Hepatocyte (in vitro differentiated cells): ENCODE results near the gene DGKI. TPM values are rescaled to one million over a fixed set of nuclear protein-coding genes. Genes with fewer than 3 reads are reported as not detected.

Source experiments
- DNase-seq: peaks from one replicate; pipeline ENCODE4 v3.0.0-alpha.2; 2016; ENCODE audit warnings: low spot score
- H2AFZ ChIP-seq: fragments of 200-600 bp; sonication (generic); 2 replicates; pipeline ENCODE4 v1.6.0; 2016; ENCODE audit warnings: antibody characterized with exemption, mild to moderate bottlenecking
- H3K27ac ChIP-seq: fragments of 200-600 bp; sonication (generic); 2 replicates; pipeline ENCODE4 v1.5.1; 2016; ENCODE audit warnings: mild to moderate bottlenecking
- H3K27me3 ChIP-seq: fragments of 200-600 bp; sonication (generic); 2 replicates; pipeline ENCODE4 v1.6.1; 2016
- H3K36me3 ChIP-seq: fragments of 200-600 bp; sonication (generic); replicated peaks from 2 replicates; pipeline ENCODE4 v1.5.1; 2016; ENCODE audit warnings: low read depth; ENCODE audit not compliant: insufficient read depth
- H3K4me1 ChIP-seq: fragments of 200-600 bp; sonication (generic); 2 replicates; pipeline ENCODE4 v1.5.1; 2016; ENCODE audit warnings: mild to moderate bottlenecking, moderate library complexity; ENCODE audit not compliant: insufficient read depth
- H3K4me2 ChIP-seq: fragments of 200-600 bp; sonication (generic); 2 replicates; pipeline ENCODE4 v1.6.0; 2016
- H3K4me3 ChIP-seq: fragments of 200-600 bp; sonication (generic); 2 replicates; pipeline ENCODE4 v1.5.1; 2016; ENCODE audit warnings: mild to moderate bottlenecking
- H3K79me2 ChIP-seq: fragments of 200-600 bp; sonication (generic); 2 replicates; pipeline ENCODE4 v1.6.0; 2017; ENCODE audit warnings: mild to moderate bottlenecking
- H3K9me2 ChIP-seq: fragments of 200-600 bp; sonication (generic); replicated peaks from 2 replicates; pipeline ENCODE4 v1.6.0; 2017; ENCODE audit warnings: mild to moderate bottlenecking; ENCODE audit not compliant: insufficient read depth
- H3K9me3 ChIP-seq: fragments of 200-600 bp; sonication (generic); 2 replicates; pipeline ENCODE4 v1.5.1; 2016; ENCODE audit warnings: low read depth, mild to moderate bottlenecking
- H4K20me1 ChIP-seq: fragments of 200-600 bp; sonication (generic); 2 replicates; pipeline ENCODE4 v1.6.0; 2016; ENCODE audit warnings: mild to moderate bottlenecking; ENCODE audit not compliant: insufficient read depth, poor library complexity, severe bottlenecking
- EZH2 ChIP-seq: fragments of 200-600 bp; sonication (generic); IDR thresholded peaks from 2 replicates; pipeline ENCODE4 v1.6.1; 2016; ENCODE audit warnings: antibody characterized with exemption, mild to moderate bottlenecking, borderline replicate concordance
- EZH2phosphoT487 ChIP-seq: fragments of 200-600 bp; sonication (generic); IDR thresholded peaks from one replicate; pipeline ENCODE4 v1.6.1; 2018; ENCODE audit warnings: antibody characterized with exemption, mild to moderate bottlenecking, low read depth, moderate library complexity; ENCODE audit not compliant: unreplicated experiment, severe bottlenecking
- WGBS: methylation state at CpG from one replicate; pipeline ENCODE4 v1.1.6; 2016; ENCODE audit warnings: low lambda C conversion rate; ENCODE audit errors: missing lambda C conversion rate; 5-methylcytosine and 5-hydroxymethylcytosine counted together
- polyA plus RNA-seq: library from polyadenylated mRNA; unstranded; fragments of >200 nt; fragmentation: Nextera tagmentation; extraction: Ambion mirVana; gene quantifications from 2 replicates; pipeline ENCODE4 v1.2.1, GENCODE V29; 2016
- total RNA-seq: library from RNA; depleted of rRNA; stranded (reverse); fragments of >200 nt; gene quantifications from 2 replicates; pipeline ENCODE4 v1.2.3, GENCODE V29; 2014
- TF ChIP-seq, protein P1 (sequence below): fragments of 200-600 bp; sonication (generic); IDR thresholded peaks from 2 replicates; pipeline ENCODE4 v1.5.1; 2016; ENCODE audit warnings: antibody characterized with exemption, mild to moderate bottlenecking; ENCODE audit not compliant: poor library complexity

DGKI gene
- total and polyA plus RNA-seq, 2 experiments from 2014 or later, result 0.47 to 1.8 TPM

- no peaks in the 10 kb centered on the region for H4K20me1 ChIP-seq
- H3K4me1 ChIP-seq, result no peaks in the 10 kb centered on the region
- 98% methylated on average over 3 of the region's 3 CpGs for WGBS
- no peak for DNase-seq
- H3K9me3 ChIP-seq, result no peaks in the 10 kb centered on the region
- H3K4me2 ChIP-seq, result no peak overlapping the region
- no peak overlapping the region for H3K27ac ChIP-seq
- H3K36me3 ChIP-seq, result no peaks in the 10 kb centered on the region
- H3K4me3 ChIP-seq, result no peak overlapping the region
- no peaks in the 10 kb centered on the region for H3K9me2 ChIP-seq
- TF ChIP-seq EZH2 (no peak), EZH2phosphoT487 (no peak)
- TF ChIP-seq, protein P1, sequence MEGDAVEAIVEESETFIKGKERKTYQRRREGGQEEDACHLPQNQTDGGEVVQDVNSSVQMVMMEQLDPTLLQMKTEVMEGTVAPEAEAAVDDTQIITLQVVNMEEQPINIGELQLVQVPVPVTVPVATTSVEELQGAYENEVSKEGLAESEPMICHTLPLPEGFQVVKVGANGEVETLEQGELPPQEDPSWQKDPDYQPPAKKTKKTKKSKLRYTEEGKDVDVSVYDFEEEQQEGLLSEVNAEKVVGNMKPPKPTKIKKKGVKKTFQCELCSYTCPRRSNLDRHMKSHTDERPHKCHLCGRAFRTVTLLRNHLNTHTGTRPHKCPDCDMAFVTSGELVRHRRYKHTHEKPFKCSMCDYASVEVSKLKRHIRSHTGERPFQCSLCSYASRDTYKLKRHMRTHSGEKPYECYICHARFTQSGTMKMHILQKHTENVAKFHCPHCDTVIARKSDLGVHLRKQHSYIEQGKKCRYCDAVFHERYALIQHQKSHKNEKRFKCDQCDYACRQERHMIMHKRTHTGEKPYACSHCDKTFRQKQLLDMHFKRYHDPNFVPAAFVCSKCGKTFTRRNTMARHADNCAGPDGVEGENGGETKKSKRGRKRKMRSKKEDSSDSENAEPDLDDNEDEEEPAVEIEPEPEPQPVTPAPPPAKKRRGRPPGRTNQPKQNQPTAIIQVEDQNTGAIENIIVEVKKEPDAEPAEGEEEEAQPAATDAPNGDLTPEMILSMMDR, result no peak
- H2AFZ ChIP-seq, result no peak overlapping the region
- H3K27me3 ChIP-seq, result no peaks in the 10 kb centered on the region
- no peaks in the 10 kb centered on the region for H3K79me2 ChIP-seq
Measured at GRCh38 chr7:137787301-137787976, 59.3 kb downstream of the DGKI start.

GRCh38 chr7:137778511-137778910, 68.3 kb downstream of the DGKI start:
- no peaks in the 10 kb centered on the region for H3K9me2 ChIP-seq
- H3K79me2 ChIP-seq, result no peaks in the 10 kb centered on the region
- no peak overlapping the region for H3K4me3 ChIP-seq
- no peak for DNase-seq
- H3K4me2 ChIP-seq, result no peak overlapping the region
- no peaks in the 10 kb centered on the region for H3K9me3 ChIP-seq
- no peak overlapping the region for H3K27ac ChIP-seq
- TF ChIP-seq, protein P1, result no peak
- TF ChIP-seq EZH2 (no peak), EZH2phosphoT487 (no peak)
- H4K20me1 ChIP-seq, result no peaks in the 10 kb centered on the region
- no peaks in the 10 kb centered on the region for H3K4me1 ChIP-seq
- H2AFZ ChIP-seq, result no peak overlapping the region
- H3K36me3 ChIP-seq, result no peaks in the 10 kb centered on the region
- H3K27me3 ChIP-seq, result no peaks in the 10 kb centered on the region

DNA sequence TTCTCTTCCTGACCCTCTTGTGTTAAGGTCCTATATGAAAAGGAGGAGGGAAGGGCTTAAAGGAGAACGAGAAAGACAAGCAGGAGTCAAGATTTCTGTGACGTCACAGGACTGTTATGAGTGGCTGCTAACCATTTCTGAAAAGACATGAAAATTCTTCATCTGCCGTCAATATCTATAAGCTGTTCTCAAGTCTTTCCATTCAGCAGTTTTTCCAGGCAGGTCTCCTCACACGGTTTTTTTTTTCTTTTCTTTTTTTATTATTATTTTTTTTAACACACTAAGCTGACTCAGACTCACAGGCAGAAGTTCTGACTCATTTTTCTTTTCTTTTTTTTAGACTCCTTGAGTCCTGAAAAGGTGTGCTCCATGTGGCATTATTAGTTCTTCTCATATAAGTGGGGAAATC, 72.0 kb downstream of the DGKI start:
- no peaks in the 10 kb centered on the region for H3K79me2 ChIP-seq
- H3K27ac ChIP-seq, result no peak overlapping the region
- 75% methylated on average over 4 of the region's 4 CpGs for WGBS
- no peak overlapping the region for H2AFZ ChIP-seq
- no peaks in the 10 kb centered on the region for H3K27me3 ChIP-seq
- DNase-seq, result no peak
- H3K4me1 ChIP-seq, result no peaks in the 10 kb centered on the region
- H4K20me1 ChIP-seq, result no peaks in the 10 kb centered on the region
- H3K9me3 ChIP-seq, result no peaks in the 10 kb centered on the region
- H3K4me2 ChIP-seq, result no peak overlapping the region
- TF ChIP-seq EZH2 (no peak), EZH2phosphoT487 (no peak)
- TF ChIP-seq, protein P1, result no peak
- no peaks in the 10 kb centered on the region for H3K36me3 ChIP-seq
- no peaks in the 10 kb centered on the region for H3K9me2 ChIP-seq
- H3K4me3 ChIP-seq, result no peak overlapping the region

GRCh38 chr7:137772748-137773147, 74.0 kb downstream of the DGKI start:
- no peak overlapping the region for H3K4me3 ChIP-seq
- H3K4me2 ChIP-seq, result no peak overlapping the region
- no peaks in the 10 kb centered on the region for H4K20me1 ChIP-seq
- DNase-seq, result no peak
- H3K79me2 ChIP-seq, result no peaks in the 10 kb centered on the region
- H3K36me3 ChIP-seq, result no peaks in the 10 kb centered on the region
- TF ChIP-seq EZH2 (no peak), EZH2phosphoT487 (no peak)
- TF ChIP-seq, protein P1, result no peak
- no peaks in the 10 kb centered on the region for H3K27me3 ChIP-seq
- H2AFZ ChIP-seq, result no peak overlapping the region
- H3K9me3 ChIP-seq, result no peaks in the 10 kb centered on the region
- no peaks in the 10 kb centered on the region for H3K4me1 ChIP-seq
- no peak overlapping the region for H3K27ac ChIP-seq
- H3K9me2 ChIP-seq, result no peaks in the 10 kb centered on the region
